HFF-Myc (cell line): ENCODE data around the gene LASP1.

Source experiments
- DNase-seq: peaks from one replicate; pipeline ENCODE4 v3.0.0-alpha.2; 2011; ENCODE audit warnings: low read depth; ENCODE audit errors: extremely low read depth
- H3K4me3 ChIP-seq: replicated peaks from 2 replicates; pipeline ENCODE4 v1.5.1; 2011; ENCODE audit warnings: low read depth, mild to moderate bottlenecking, control low read depth, low read length
- TF ChIP-seq, protein P1 (sequence below): IDR thresholded peaks from 2 replicates; pipeline ENCODE4 v1.5.1; 2012; ENCODE audit warnings: mild to moderate bottlenecking, low read depth, low read length, control low read depth; ENCODE audit errors: missing control alignments

LASP1 gene

DNA sequence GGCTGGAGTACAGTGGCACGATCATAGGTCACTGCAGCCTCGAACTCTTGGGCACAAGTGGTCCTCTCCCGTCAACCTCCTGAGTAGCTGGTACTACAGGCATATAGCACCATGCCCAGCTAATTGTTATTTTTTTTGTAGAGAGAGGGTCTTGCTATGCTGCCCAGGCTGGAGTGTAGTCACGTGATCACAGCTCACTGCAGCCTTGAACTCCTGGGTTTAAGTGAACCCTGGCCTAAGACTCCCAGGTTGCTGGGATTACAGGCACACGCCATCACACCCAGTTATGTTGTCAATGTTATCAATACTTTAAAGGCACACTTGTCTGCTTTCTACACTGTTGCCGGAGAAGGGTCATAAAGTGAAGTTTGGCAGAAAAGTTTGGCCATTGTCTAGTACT lies 33.5 kb downstream of the LASP1 start:
- no peak overlapping the region for H3K4me3 ChIP-seq
- DNase-seq = no peak
- TF ChIP-seq, protein P1, sequence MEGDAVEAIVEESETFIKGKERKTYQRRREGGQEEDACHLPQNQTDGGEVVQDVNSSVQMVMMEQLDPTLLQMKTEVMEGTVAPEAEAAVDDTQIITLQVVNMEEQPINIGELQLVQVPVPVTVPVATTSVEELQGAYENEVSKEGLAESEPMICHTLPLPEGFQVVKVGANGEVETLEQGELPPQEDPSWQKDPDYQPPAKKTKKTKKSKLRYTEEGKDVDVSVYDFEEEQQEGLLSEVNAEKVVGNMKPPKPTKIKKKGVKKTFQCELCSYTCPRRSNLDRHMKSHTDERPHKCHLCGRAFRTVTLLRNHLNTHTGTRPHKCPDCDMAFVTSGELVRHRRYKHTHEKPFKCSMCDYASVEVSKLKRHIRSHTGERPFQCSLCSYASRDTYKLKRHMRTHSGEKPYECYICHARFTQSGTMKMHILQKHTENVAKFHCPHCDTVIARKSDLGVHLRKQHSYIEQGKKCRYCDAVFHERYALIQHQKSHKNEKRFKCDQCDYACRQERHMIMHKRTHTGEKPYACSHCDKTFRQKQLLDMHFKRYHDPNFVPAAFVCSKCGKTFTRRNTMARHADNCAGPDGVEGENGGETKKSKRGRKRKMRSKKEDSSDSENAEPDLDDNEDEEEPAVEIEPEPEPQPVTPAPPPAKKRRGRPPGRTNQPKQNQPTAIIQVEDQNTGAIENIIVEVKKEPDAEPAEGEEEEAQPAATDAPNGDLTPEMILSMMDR = no peak

DNA sequence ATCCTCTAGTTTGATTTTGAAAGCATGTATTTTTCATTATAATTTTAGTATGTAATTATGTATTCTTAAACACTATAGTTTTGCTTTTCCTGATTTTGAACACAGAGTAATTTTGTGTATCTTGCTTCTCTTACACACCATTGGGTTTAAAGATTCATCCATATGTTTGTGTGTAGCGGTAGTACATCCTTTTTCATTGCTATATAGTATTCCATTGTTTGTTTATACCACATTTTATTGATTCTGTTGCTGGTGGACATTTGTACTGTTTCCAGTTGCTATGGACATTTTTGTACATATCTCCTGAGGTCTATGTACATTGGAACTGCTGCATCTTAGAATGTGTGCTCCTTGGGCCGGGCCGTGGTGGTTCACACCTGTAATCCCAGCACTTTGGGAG lies 35.0 kb downstream of the LASP1 start:
- TF ChIP-seq, protein P1 = no peak
- H3K4me3 ChIP-seq = no peak overlapping the region
- no peak for DNase-seq

DNA sequence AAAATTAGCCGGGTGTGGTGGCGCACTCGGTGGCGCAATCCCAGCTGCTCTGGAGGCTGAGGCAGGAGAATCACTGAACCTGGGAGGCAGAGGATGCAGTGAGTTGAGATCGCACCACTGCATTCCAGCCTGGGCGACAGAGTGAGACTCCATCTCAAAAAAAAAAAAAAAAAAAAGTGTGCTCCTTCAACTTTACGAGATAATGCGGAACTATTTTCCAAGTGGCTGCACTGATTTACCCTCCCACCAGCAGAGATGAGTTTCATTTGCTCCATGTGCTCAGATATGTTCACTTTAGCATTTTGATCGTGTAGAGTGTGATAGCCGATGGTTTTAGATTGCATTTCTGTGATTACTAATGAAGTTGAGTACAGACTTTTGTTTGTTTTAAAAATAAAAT lies 35.5 kb downstream of the LASP1 start:
- DNase-seq = no peak
- H3K4me3 ChIP-seq = no peak overlapping the region
- TF ChIP-seq, protein P1 = no peak

DNA sequence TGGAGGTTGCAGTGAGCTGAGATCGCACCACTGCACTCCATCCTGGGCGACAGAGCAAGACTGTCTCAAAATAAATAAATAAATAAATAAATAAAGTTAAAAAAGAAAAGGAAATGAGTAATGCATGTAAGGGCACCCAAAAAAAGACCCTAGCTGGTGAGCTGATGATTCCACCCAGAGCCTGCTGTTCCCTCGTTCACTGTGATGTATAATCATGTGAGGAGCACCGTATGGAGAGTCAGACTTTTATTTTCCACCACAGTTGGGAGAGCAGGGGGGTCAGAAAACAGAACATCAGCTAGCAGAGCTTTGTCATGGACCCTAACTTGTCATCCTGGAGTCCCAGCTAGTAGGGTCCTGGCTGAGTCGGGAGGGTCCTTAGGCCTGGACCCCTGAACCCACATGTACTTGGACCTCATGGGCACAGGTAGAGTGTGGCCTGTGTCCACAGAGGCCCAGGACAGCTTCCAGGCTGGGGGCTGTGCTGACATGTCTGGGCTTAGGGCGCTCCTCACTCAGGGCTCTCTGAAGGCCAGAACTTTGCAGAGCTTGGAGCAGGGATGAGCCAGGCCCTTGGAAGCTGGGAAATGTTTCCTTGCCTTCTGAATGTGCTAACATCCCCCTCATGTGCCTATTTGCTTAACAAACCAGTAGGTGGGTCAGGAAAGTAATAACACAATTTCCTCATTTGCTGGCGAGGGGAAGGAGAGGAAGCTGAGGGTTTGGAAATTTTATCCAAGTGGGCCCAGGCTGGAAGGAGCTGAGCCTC lies 36.8 kb downstream of the LASP1 start:
- TF ChIP-seq, protein P1 = no peak
- H3K4me3 ChIP-seq = no peak overlapping the region
- DNase-seq = no peak

DNA sequence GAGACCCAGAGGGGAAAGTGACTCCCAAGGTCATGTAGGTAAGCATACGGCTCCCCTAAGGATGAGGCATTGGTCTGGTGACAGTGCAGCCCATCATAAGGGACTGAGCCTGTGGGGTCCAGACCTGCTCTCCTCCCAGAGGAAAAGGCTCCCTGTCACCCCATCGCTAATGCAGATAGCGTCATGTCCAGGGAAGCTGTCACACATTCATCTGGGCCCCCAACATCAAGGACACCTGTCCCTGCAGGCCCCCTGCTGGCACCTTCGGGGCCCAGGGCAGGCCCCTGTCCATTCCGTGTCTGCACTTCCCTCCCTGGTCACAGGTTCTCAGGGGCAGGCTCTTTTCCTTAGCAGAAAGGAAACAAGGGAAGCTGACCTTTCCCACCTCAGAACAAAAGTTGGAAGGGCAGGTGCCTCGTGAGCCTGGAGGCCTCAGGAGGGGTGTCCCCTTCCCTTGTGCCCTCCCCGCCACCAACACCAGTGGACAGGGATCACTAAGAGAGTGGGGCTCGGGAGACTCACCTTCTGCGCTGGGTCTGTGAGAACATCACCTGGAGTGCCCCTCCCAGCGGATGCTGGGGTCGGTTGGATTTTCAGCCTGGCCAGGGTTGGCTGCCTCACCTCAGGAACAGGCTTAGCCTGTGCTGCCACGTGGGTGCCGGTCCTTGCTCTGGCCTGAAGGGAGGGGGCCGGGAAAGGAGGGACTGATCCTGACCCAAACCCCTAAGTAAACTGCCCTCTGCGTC lies 38.2 kb downstream of the LASP1 start:
- no peak overlapping the region for H3K4me3 ChIP-seq
- TF ChIP-seq, protein P1 = no peak
- no peak for DNase-seq

DNA sequence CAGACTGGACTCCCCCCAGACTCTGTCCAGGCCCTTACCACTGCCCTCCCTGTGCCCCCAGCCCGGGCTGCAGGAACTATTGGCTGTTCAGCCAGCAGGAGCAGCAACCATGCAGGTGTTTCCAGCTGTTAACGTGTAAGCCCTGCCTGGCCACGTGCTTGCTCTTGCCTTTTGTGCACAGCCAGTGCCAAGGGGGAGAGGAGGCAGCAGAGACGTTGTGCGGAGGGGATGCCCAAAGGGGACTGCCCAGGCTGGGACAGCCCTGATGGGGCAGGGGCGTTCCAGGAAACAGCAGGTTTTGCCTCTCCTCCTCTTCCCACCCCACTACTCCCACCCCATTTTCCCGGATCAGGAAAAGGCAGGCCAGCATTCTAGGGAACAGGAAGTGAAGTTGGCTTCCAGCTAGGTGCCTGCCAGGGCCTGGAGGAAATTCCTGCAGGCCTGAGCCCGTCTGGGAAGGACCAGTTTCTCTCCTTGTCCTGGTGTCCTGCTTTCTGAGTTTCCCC lies 38.9 kb downstream of the LASP1 start:
- no peak for DNase-seq
- TF ChIP-seq, protein P1 = no peak
- H3K4me3 ChIP-seq = no peak overlapping the region
